ENCODE data around the gene CRISPLD2.

Gene CRISPLD2

DNA sequence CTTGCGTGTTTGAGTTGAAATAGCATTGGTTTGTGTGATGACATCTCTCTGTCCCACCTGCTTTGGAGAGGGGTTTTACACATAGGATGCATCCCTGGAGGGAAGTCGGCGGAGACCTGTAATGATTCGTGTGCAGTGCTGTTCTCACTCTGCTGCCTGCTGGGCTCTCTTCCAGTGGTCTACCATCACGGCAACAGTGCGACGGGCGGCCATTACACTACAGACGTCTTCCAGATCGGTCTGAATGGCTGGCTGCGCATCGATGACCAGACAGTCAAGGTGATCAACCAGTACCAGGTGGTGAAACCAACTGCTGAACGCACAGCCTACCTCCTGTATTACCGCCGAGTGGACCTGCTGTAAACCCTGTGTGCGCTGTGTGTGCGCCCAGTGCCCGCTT is 41.1 kb upstream of the CRISPLD2 start:
- DNase-seq: no peak
- H3K27me3 ChIP-seq (replicated peaks): no peaks in the 10 kb centered on the region
- peaks cover 51% of the 10 kb centered on the region for H3K36me3 ChIP-seq (replicated peaks)
- H3K4me3 ChIP-seq (ENCODE audit: low read depth, low read length): no peak overlapping the region
- no peak overlapping the region for H3K27ac ChIP-seq
- TF ChIP-seq, protein P1, sequence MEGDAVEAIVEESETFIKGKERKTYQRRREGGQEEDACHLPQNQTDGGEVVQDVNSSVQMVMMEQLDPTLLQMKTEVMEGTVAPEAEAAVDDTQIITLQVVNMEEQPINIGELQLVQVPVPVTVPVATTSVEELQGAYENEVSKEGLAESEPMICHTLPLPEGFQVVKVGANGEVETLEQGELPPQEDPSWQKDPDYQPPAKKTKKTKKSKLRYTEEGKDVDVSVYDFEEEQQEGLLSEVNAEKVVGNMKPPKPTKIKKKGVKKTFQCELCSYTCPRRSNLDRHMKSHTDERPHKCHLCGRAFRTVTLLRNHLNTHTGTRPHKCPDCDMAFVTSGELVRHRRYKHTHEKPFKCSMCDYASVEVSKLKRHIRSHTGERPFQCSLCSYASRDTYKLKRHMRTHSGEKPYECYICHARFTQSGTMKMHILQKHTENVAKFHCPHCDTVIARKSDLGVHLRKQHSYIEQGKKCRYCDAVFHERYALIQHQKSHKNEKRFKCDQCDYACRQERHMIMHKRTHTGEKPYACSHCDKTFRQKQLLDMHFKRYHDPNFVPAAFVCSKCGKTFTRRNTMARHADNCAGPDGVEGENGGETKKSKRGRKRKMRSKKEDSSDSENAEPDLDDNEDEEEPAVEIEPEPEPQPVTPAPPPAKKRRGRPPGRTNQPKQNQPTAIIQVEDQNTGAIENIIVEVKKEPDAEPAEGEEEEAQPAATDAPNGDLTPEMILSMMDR (IDR thresholded peaks at IDR 0.05; ENCODE audit: low read depth, low read length, missing control alignments): no peak
- in situ Hi-C loops (cut with HindIII; ENCODE audit: low pct_ligation_motif_present, low sequenced_read_pairs): no loop called here

DNA sequence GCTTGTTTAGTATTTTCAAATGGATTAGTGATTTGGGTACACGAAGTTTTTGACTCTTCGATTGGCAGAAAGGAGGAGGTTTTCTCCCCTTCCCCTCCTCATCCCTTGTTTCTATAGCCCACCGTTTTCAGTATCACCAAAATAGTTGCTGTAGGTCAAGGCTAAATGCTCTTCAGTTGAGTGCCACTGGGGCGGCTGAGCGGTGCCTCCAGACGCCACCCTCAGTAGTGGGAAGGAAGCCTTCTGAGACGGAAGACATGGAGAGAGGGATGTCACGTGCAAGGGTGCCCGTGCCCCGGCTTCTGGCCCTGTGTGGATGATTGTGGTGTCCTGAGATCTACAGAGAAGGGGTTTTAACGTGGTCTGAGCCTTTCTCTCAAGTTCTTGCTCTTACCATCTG is 39.7 kb upstream of the CRISPLD2 start:
- in situ Hi-C loops (cut with HindIII; ENCODE audit: low pct_ligation_motif_present, low sequenced_read_pairs): no loop called here
- Histone ChIP-seq H3K27ac (no peak overlapping the region), H3K36me3 (replicated peaks) (peaks cover 44% of the 10 kb centered on the region), H3K27me3 (replicated peaks) (no peaks in the 10 kb centered on the region), H3K4me3 (ENCODE audit: low read depth, low read length) (no peak overlapping the region)
- TF ChIP-seq, protein P1 (IDR thresholded peaks at IDR 0.05; ENCODE audit: low read depth, low read length, missing control alignments): no peak
- DNase-seq: no peak

DNA sequence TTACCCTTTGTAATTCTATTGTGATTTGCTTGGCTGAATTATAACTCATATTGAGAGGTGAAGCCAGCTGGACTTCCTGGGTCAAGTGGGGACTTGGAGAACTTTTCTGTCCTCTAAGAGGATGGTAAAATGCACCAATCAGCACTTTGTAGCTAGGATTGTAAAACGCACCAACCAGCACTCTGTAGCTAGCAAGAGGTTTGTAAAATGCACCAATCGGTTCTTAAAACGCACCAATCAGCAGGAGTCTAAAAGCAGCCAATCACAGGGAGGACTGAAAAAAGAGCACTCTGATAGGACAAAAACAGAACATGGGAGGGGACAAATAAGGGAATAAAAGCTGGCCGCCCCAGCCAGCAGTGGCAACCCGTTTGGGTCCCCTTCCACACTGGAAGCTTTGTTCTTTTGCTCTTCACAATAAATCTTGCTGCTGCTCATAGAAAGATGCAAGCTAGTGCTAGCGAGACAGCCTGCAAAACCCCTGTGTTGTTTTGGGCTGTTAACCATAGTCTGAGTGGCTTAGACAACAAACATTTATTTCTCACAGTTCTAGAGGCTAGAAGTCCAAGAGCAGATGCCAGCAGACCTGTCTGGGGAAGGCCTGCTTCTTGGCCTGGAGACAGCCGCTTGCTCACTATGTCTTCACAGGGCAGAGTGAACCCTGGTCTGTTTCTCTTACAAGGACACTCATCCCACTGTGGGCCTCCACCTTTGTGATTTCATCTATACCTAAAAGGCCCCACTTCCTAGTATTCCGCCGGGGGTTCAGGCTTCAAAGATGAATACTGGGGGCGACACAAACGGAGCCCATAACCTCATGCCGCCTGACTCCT is 39.0 kb upstream of the CRISPLD2 start:
- Histone ChIP-seq H3K36me3 (replicated peaks) (peaks cover 37% of the 10 kb centered on the region), H3K27ac (no peak overlapping the region), H3K27me3 (replicated peaks) (no peaks in the 10 kb centered on the region), H3K4me3 (ENCODE audit: low read depth, low read length) (no peak overlapping the region)
- in situ Hi-C loops (cut with HindIII; ENCODE audit: low pct_ligation_motif_present, low sequenced_read_pairs): no loop called here
- DNase-seq: no peak
- TF ChIP-seq, protein P1 (IDR thresholded peaks at IDR 0.05; ENCODE audit: low read depth, low read length, missing control alignments): no peak

DNA sequence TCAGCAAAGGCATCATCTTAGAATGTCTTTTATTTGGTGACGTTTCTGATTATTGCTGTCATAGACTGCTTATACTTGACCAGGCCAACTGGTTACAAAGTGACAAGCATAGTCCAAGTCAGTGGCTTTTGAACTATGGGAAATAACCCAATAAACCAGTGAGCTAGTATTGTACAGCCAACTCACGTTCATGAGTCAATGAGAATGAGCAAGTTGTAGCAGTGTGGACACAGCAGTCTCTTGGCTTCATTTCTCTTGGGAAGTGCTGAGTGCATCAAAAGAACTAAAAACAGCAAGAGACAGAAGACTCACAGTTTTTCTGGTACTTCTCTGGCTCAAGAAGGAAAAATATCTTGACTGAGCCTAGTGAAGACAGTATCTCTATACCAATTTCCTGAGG is 36.9 kb upstream of the CRISPLD2 start:
- Histone ChIP-seq H3K27ac (no peak overlapping the region), H3K27me3 (replicated peaks) (no peaks in the 10 kb centered on the region), H3K36me3 (replicated peaks) (peaks cover 19% of the 10 kb centered on the region), H3K4me3 (ENCODE audit: low read depth, low read length) (no peak overlapping the region)
- in situ Hi-C loops (cut with HindIII; ENCODE audit: low pct_ligation_motif_present, low sequenced_read_pairs): no loop called here
- no peak for DNase-seq
- TF ChIP-seq, protein P1 (IDR thresholded peaks at IDR 0.05; ENCODE audit: low read depth, low read length, missing control alignments): no peak

DNA sequence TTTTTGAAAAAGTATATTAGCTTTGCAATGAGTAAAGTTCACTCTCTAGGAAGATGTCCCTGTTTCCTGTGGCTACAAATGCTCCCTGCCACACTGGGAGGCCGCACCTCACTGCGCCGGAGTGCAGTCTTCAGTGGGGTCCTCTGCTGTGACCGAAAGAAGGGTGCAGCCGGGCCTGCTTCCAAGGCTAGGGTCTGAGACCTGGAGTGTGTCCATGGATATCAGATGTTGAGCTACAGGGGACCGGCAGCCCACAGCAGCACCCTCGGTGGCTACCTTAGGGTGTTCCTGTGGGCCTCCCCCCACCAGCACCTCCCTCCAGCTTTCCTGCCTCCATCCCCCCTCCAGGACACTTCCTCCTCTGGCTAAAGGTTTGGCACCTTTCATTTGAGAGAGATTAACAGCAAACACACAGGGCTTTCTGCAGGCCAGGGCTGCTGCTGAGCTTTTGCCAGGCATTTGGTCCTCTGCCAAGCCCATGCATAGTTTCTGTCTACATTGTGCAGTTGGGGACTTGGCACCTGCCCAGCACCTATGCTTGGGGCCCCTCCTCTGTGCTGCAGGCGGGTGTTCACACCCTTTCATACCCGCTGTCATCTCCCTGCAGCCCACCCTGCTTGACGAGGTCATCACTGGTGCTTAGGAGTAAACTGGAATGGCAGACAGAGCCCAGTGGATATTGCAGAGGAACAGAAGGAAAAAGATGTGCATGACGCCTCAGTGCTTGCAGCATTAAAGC is 33.8 kb upstream of the CRISPLD2 start:
- H3K4me3 ChIP-seq (ENCODE audit: low read depth, low read length): no peak overlapping the region
- no peaks in the 10 kb centered on the region for H3K36me3 ChIP-seq (replicated peaks)
- in situ Hi-C loops (cut with HindIII; ENCODE audit: low pct_ligation_motif_present, low sequenced_read_pairs): no loop called here
- DNase-seq: peak; percentile 67
- H3K27ac ChIP-seq: no peak overlapping the region
- TF ChIP-seq, protein P1 (IDR thresholded peaks at IDR 0.05; ENCODE audit: low read depth, low read length, missing control alignments): no peak
- no peaks in the 10 kb centered on the region for H3K27me3 ChIP-seq (replicated peaks)

Data from brain microvascular endothelial cell (primary cell).